Natural killer cell treated with Interleukin-12 subunit alpha and Interleukin-12 subunit beta and Interleukin-15 and Interleukin-18, amount 100 ng/mL, for 72 hours (primary cell): ENCODE results near the gene OR5K2. TPM values are rescaled to one million over a fixed set of nuclear protein-coding genes. Genes with fewer than 3 reads are reported as not detected.

Experiments used
- ATAC-seq, 2 donors: fragments of 150-1000 bp; cut with Tn5 transposase in 1 of 2; sonication (Bioruptor Pico), chemical (Tn5 transposase) in 1 of 2; 2 replicates each; pipeline ENCODE4 v1.10.0; 2021
- DNase-seq: peaks from one replicate; pipeline ENCODE4 v3.0.0; 2022; ENCODE audit warnings: low spot score
- H3K27ac Mint-ChIP-seq, 2 donors: 1 replicate in 1 of 2; 2 replicates in 1 of 2; pipeline ENCODE4 v1.8.0; 2022; ENCODE audit warnings: mixed read lengths in 2 of 2, mild to moderate bottlenecking in 1 of 2, moderate library complexity in 1 of 2
- H3K27me3 Mint-ChIP-seq, 2 donors: 1 replicate in 1 of 2; 2 replicates in 1 of 2; pipeline ENCODE4 v1.8.0; 2022; ENCODE audit warnings: mixed read lengths in 2 of 2
- H3K36me3 Mint-ChIP-seq: one replicate; pipeline ENCODE4 v1.8.0; 2022; ENCODE audit warnings: mixed read lengths
- H3K4me1 Mint-ChIP-seq, 2 donors: 1 replicate in 1 of 2; 2 replicates in 1 of 2; pipeline ENCODE4 v1.8.0; 2022; ENCODE audit warnings: low read depth in 2 of 2, mixed read lengths in 2 of 2, mild to moderate bottlenecking in 1 of 2
- H3K4me3 Mint-ChIP-seq: one replicate; pipeline ENCODE4 v1.8.0; 2022; ENCODE audit warnings: mixed read lengths
- H3K9me3 Mint-ChIP-seq: 2 replicates; pipeline ENCODE4 v1.8.0; 2022; ENCODE audit warnings: mixed read lengths
- total RNA-seq, 2 donors: library from RNA; stranded (reverse); gene quantifications; one replicate each; pipeline ENCODE4 v1.2.3, GENCODE V29; 2022

Gene OR5K2
- not detected for total RNA-seq

- DNase-seq (no peak), ATAC-seq (no peak)
- H3K27ac Mint-ChIP-seq: no peak within 1 kb of the TSS
- H3K9me3 Mint-ChIP-seq: no peaks in the 10 kb centered on the region
- no peak within 1 kb of the TSS for H3K4me3 Mint-ChIP-seq
- peaks cover 0 to 4% of the 10 kb centered on the region in 2 donors for H3K27me3 Mint-ChIP-seq
- H3K4me1 Mint-ChIP-seq: peaks cover 0 to 2% of the 10 kb centered on the region in 2 donors
- no peaks in the 10 kb centered on the region for H3K36me3 Mint-ChIP-seq
These were observed at the start of gene OR5K2 for GRCh38 chr3:98497381-98497780. Gene OR5K2, plus strand, starts transcription at chr3:98497681. Its CDS starts 0 bp downstream, at chr3:98497681.

DNA sequence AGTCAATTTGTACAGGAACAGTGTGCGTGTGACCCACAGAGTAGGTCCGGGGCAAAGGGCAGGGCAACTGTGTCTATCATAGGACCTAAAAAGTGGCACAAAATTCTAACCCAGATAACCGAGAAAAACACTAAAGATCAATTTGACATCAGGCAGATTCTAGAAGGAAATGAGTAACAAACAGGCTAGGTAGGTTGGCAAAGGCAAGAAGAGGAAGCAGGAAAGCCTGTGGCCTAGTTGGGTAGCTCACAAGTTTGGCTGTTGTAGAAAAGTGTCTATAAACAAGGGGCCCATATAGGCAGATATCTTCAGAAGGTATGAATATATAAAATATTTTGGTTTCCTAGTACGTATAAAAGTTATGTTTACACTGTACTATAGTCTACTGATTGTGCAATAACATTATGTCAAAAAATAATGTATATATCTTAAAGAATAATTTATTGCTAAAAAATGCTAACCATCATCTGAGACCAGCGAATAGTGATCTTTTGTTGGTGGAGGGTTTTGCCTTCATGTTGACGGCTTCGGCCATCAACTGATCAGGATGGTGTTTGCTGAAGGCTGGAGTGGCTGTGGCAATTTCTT, 47.8 kb upstream of the OR5K2 start:
- Mint-ChIP-seq H3K4me3 (no peak overlapping the region), H3K9me3 (no peaks in the 10 kb centered on the region), H3K27ac (no peak overlapping the region), H3K36me3 (no peaks in the 10 kb centered on the region), H3K4me1 (peaks cover 13 to 17% of the 10 kb centered on the region in 2 donors), H3K27me3 (peaks cover 4 to 13% of the 10 kb centered on the region in 2 donors)
- ATAC-seq: no peak
- DNase-seq: no peak

DNA sequence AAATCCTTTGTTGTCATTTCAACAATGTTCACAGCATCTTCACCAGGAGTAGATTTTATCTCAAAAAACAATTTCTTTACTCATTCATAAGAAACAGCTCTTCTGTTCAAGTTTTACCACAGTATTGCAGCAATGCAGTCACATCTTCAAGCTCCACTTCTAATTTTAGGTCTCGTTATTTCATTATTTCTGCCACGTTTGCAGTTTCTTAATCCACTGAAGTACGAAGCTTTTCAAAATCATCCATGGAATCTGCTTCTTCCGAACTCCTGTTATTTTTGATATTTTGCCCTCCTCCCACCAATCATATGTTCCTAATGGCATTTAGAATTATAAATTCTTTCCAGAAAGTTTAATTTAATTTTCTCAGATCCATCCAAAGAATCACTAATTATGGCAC, 47.1 kb upstream of the OR5K2 start:
- DNase-seq (no peak), ATAC-seq (no peak)
- peaks cover 4 to 7% of the 10 kb centered on the region in 2 donors for H3K27me3 Mint-ChIP-seq
- no peak overlapping the region for H3K27ac Mint-ChIP-seq
- no peaks in the 10 kb centered on the region for H3K9me3 Mint-ChIP-seq
- peaks cover 17 to 21% of the 10 kb centered on the region in 2 donors for H3K4me1 Mint-ChIP-seq
- H3K4me3 Mint-ChIP-seq: no peak overlapping the region
- H3K36me3 Mint-ChIP-seq: no peaks in the 10 kb centered on the region

- DNase-seq: no peak
- ATAC-seq: no peak
- peaks cover 3% of the 10 kb centered on the region for H3K36me3 Mint-ChIP-seq
- H3K27me3 Mint-ChIP-seq: no peaks in the 10 kb centered on the region
- no peak overlapping the region for H3K4me3 Mint-ChIP-seq
- no peak overlapping the region for H3K27ac Mint-ChIP-seq
- peaks cover 13 to 14% of the 10 kb centered on the region in 2 donors for H3K4me1 Mint-ChIP-seq
- H3K9me3 Mint-ChIP-seq: no peaks in the 10 kb centered on the region
These were observed 43.7 kb upstream of the OR5K2 start for GRCh38 chr3:98453827-98454226.

GRCh38 chr3:98454929-98455328, 42.6 kb upstream of the OR5K2 start:
- Mint-ChIP-seq H3K27me3 (no peaks in the 10 kb centered on the region), H3K9me3 (no peaks in the 10 kb centered on the region), H3K27ac (peak overlapping the region; percentile 13 to 19), H3K36me3 (peaks cover 7% of the 10 kb centered on the region), H3K4me3 (peak overlapping the region; percentile 59), H3K4me1 (peaks cover 6 to 9% of the 10 kb centered on the region in 2 donors)
- ATAC-seq: peak in 1 of 2 donors; percentile 51
- DNase-seq: no peak

GRCh38 chr3:98457543-98457942, 39.9 kb upstream of the OR5K2 start:
- H3K4me3 Mint-ChIP-seq: no peak overlapping the region
- peaks cover 7% of the 10 kb centered on the region for H3K36me3 Mint-ChIP-seq
- H3K9me3 Mint-ChIP-seq: no peaks in the 10 kb centered on the region
- H3K27ac Mint-ChIP-seq: no peak overlapping the region
- H3K4me1 Mint-ChIP-seq: peaks cover 10 to 11% of the 10 kb centered on the region in 2 donors
- H3K27me3 Mint-ChIP-seq: no peaks in the 10 kb centered on the region
- DNase-seq (no peak), ATAC-seq (no peak)

DNA sequence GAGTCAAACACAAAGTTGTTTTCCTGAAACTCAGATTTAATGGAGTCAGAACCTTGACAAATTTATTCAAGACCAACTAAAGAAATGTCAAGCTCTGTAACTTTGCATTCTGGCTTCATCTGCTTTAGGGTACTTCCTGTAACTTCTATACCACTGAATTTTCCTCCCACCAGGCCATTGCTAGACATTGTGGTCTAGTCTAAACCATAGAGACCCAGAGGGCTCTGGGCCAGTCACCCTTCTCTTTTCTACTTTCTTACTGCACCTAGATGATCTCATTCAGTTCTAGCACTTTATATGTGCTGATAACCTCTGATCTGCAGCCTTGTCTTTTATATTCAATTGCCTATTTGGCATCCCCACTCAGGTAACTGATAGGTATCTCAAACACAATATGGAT, 37.3 kb upstream of the OR5K2 start:
- peak in 1 of 2 donors; percentile 54 for ATAC-seq
- Mint-ChIP-seq H3K27me3 (no peaks in the 10 kb centered on the region), H3K36me3 (peaks cover 7% of the 10 kb centered on the region), H3K9me3 (no peaks in the 10 kb centered on the region), H3K27ac (peak overlapping the region in 1 of 2 donors; percentile 4), H3K4me3 (no peak overlapping the region), H3K4me1 (peaks cover 5% of the 10 kb centered on the region in 2 donors)
- DNase-seq: no peak

DNA sequence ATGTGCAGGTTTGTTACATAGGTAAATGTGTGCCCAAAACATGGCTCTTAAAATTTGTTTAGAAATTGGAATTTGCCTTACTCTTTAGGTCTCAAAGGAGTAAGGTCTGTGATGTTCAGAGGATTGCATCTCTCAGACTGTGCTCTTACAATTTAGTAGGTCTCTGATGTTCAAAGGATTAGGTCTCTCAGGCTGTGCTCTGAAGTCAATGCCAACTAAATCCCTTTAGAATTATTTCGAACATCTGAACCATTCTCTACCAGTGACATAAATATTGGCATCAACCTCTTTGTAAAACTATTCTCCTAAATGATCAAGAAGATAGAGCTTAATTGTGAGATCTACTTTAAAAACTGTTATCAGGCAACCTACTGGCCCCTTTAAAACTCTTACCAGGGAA, 34.6 kb upstream of the OR5K2 start, which contains the start of gene OR5K1:
TSS of gene OR5K1 (plus strand) at position 301 of the 400 bp plus-strand sequence. CDS start 6,376 bp downstream, outside the sequence.
- Mint-ChIP-seq H3K9me3 (no peaks in the 10 kb centered on the region), H3K4me1 (peaks cover 5% of the 10 kb centered on the region in 2 donors), H3K4me3 (no peak within 1 kb of the TSS), H3K36me3 (peaks cover 7% of the 10 kb centered on the region), H3K27ac (no peak within 1 kb of the TSS), H3K27me3 (no peaks in the 10 kb centered on the region)
- DNase-seq (no peak), ATAC-seq (no peak)

DNA sequence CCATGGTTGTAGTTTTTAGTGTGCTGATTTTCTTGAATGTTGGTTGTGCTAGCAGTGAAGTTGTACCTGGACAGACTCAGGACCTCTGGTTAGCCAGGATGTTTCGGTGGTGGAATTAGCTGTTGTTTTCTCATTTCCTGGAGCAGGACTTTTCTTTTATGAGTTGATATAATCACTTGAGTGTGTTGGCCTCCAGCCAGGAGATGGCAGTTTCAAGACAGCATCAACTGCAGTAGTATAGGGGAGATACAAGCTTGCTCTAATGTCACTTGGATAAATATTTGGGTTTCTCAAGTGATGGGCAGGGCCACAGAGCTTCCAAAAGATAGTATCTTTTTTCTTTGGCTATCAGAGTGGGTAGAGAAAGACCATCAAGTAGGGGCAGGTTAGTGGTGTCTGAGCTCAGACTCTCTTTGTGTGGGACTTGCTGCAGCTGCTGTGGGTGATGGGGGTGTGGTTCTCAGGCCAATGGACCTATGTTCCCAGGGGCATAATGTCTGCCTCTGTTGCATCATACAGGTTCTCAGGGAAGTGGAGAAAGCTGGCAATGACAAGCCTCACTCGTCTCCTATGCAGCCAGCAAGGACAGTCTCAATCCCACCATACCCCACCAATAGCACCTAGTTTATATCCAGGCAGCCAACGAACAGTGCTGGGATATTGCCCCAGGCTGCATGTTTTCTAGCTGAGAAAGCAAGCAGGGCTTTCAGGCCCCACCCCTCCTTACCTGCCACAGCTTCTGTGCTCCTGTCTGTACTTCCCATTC, 14.6 kb upstream of the OR5K2 start:
- Mint-ChIP-seq H3K36me3 (peaks cover 47% of the 10 kb centered on the region), H3K4me3 (no peak overlapping the region), H3K27ac (no peak overlapping the region), H3K9me3 (peaks cover 27% of the 10 kb centered on the region), H3K27me3 (no peaks in the 10 kb centered on the region), H3K4me1 (no peaks in the 10 kb centered on the region)
- ATAC-seq (no peak), DNase-seq (no peak)

- H3K4me3 Mint-ChIP-seq: no peak overlapping the region
- no peaks in the 10 kb centered on the region for H3K27me3 Mint-ChIP-seq
- peaks cover 31% of the 10 kb centered on the region for H3K9me3 Mint-ChIP-seq
- no peak overlapping the region for H3K27ac Mint-ChIP-seq
- H3K36me3 Mint-ChIP-seq: peaks cover 53% of the 10 kb centered on the region
- no peaks in the 10 kb centered on the region for H3K4me1 Mint-ChIP-seq
- DNase-seq (no peak), ATAC-seq (no peak)
These were observed 13.9 kb upstream of the OR5K2 start for GRCh38 chr3:98483626-98484025.

DNA sequence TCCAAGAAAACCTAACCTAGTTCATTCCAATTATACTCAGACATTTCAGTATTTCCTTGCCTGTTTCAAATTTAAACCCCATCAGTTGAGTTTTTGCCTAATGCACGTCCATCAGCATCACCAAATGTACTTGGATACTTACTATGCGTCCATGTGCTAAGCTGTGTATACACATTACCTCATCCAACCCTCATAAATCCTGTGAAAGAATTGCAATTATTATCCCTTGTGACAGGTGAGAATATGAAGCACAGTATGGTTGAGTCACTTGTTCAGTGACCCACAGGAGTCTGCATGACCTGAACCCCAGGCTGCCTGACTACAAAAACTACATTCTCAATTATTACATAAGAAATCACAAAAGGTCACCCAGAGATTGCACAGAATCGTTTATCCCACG, 2.5 kb downstream of the OR5K2 start:
- no peaks in the 10 kb centered on the region for H3K27me3 Mint-ChIP-seq
- DNase-seq (no peak), ATAC-seq (no peak)
- no peak overlapping the region for H3K27ac Mint-ChIP-seq
- H3K36me3 Mint-ChIP-seq: peaks cover 6% of the 10 kb centered on the region
- H3K9me3 Mint-ChIP-seq: no peaks in the 10 kb centered on the region
- no peak overlapping the region for H3K4me3 Mint-ChIP-seq
- H3K4me1 Mint-ChIP-seq: peaks cover 6 to 9% of the 10 kb centered on the region in 2 donors

DNA sequence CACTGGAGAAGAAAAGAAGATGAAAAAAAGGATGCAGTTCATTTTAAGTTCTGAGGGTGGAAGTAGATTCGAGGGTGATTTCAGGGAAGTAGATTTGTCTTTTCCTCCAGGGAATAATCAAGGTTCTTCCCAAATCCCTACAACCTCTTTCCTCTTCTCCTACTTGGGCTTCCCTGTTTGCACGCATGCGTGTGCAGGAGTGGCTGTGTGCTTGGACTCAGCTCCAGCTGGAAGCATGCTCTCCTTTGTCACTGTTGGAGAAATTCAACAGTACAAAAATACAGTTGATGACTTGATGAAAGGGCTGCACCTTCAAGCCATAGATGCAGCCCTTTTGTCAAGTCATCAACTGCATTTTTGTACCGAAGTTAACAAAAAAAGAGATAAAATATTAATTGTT, 3.8 kb downstream of the OR5K2 start:
- peaks cover 10% of the 10 kb centered on the region for H3K36me3 Mint-ChIP-seq
- no peak overlapping the region for H3K4me3 Mint-ChIP-seq
- peaks cover 9% of the 10 kb centered on the region in 2 donors for H3K4me1 Mint-ChIP-seq
- no peak for DNase-seq
- no peaks in the 10 kb centered on the region for H3K9me3 Mint-ChIP-seq
- no peaks in the 10 kb centered on the region for H3K27me3 Mint-ChIP-seq
- H3K27ac Mint-ChIP-seq: no peak overlapping the region
- ATAC-seq: no peak

- peaks cover 18% of the 10 kb centered on the region for H3K36me3 Mint-ChIP-seq
- H3K9me3 Mint-ChIP-seq: no peaks in the 10 kb centered on the region
- no peak for ATAC-seq
- no peak for DNase-seq
- H3K4me1 Mint-ChIP-seq: peaks cover 9% of the 10 kb centered on the region in 2 donors
- no peak overlapping the region for H3K27ac Mint-ChIP-seq
- no peak overlapping the region for H3K4me3 Mint-ChIP-seq
- H3K27me3 Mint-ChIP-seq: no peaks in the 10 kb centered on the region
These were observed 4.5 kb downstream of the OR5K2 start for GRCh38 chr3:98501863-98502576.

DNA sequence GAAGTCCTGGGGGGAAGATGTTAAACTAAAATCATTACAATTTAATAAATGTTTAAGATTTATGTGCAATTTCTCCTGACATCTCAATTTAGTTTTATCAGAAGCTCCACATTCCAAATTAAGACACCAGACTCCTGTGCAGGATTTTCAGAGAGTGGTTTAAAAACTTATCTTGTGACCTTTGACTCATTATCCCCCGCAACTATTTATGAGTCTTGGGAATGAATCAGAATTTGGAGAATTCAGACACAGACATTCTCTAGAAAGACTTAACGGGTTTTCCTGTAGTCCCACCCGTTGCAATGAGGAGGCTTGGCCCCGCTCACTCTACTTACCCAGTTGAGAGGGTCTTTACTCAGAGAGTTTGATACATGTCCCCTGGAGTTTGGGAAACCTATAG, 7.1 kb downstream of the OR5K2 start:
- H3K27ac Mint-ChIP-seq: no peak overlapping the region
- no peak for DNase-seq
- no peak overlapping the region for H3K4me3 Mint-ChIP-seq
- H3K9me3 Mint-ChIP-seq: no peaks in the 10 kb centered on the region
- no peak for ATAC-seq
- no peaks in the 10 kb centered on the region for H3K27me3 Mint-ChIP-seq
- H3K4me1 Mint-ChIP-seq: peaks cover 9 to 14% of the 10 kb centered on the region in 2 donors
- H3K36me3 Mint-ChIP-seq: peaks cover 28% of the 10 kb centered on the region
